Measurements from ENCODE around the gene MRPS6. TPM values are rescaled to one million over a fixed set of nuclear protein-coding genes. Genes with fewer than 3 reads are reported as not detected.

Gene MRPS6
- total and polyA plus RNA-seq, 9 donors, result 19.1 to 104 (median 46.5) TPM

GRCh38 chr21:34185026-34185750, 111.8 kb downstream of the MRPS6 start:
- Histone ChIP-seq H3K36me3 (no peaks in the 10 kb centered on the region), H3K4me3 (no peak overlapping the region), H3K4me1 (ENCODE audit: insufficient read depth) (no peaks in the 10 kb centered on the region), H3K27me3 (no peaks in the 10 kb centered on the region), H3K27ac (no peak overlapping the region), H3K9me3 (no peaks in the 10 kb centered on the region)
- 91 to 94% (median 92%) methylated on average over 15 of the region's 15 CpGs for WGBS, 3 donors
- no peak for DNase-seq
- intact Hi-C loops (cut with DNase I), result no loop called here
- no peak for TF ChIP-seq POLR2A (IDR thresholded peaks at IDR 0.05)
- no peak for TF ChIP-seq CTCF (IDR thresholded peaks at IDR 0.05)
- no peak for TF ChIP-seq EP300 (IDR thresholded peaks at IDR 0.05)

GRCh38 chr21:34186109-34186719, 112.8 kb downstream of the MRPS6 start:
- intact Hi-C loops (cut with DNase I), result no loop called here
- no peaks in the 10 kb centered on the region for H3K36me3 ChIP-seq
- no peak overlapping the region for H3K27ac ChIP-seq
- no peaks in the 10 kb centered on the region for H3K27me3 ChIP-seq
- TF ChIP-seq CTCF (IDR thresholded peaks at IDR 0.05) (no peak), POLR2A (IDR thresholded peaks at IDR 0.05) (no peak), EP300 (IDR thresholded peaks at IDR 0.05) (no peak)
- WGBS, 3 donors, result 81 to 84% (median 82%) methylated on average over 12 of the region's 12 CpGs
- no peak for DNase-seq
- H3K9me3 ChIP-seq, result no peaks in the 10 kb centered on the region
- H3K4me3 ChIP-seq, result no peak overlapping the region
- no peaks in the 10 kb centered on the region for H3K4me1 ChIP-seq (ENCODE audit: insufficient read depth)

- TF ChIP-seq EP300 (IDR thresholded peaks at IDR 0.05) (no peak), CTCF (IDR thresholded peaks at IDR 0.05) (no peak), POLR2A (IDR thresholded peaks at IDR 0.05) (no peak)
- Histone ChIP-seq H3K27ac (no peak overlapping the region), H3K36me3 (no peaks in the 10 kb centered on the region), H3K4me1 (ENCODE audit: insufficient read depth) (no peaks in the 10 kb centered on the region), H3K27me3 (no peaks in the 10 kb centered on the region), H3K4me3 (no peak overlapping the region), H3K9me3 (no peaks in the 10 kb centered on the region)
- 43 to 65% (median 54%) methylated on average over 6 of the region's 6 CpGs for WGBS, 3 donors
- intact Hi-C loops (cut with DNase I), result no loop called here
- DNase-seq, result no peak
Measured at GRCh38 chr21:34187935-34188334, 114.6 kb downstream of the MRPS6 start.

- Histone ChIP-seq H3K36me3 (no peaks in the 10 kb centered on the region), H3K9me3 (no peaks in the 10 kb centered on the region), H3K27me3 (no peaks in the 10 kb centered on the region), H3K27ac (no peak overlapping the region), H3K4me3 (no peak overlapping the region), H3K4me1 (ENCODE audit: insufficient read depth) (no peaks in the 10 kb centered on the region)
- WGBS, 3 donors, result 81 to 100% (median 82%) methylated on average over 3 of the region's 3 CpGs
- intact Hi-C loops (cut with DNase I), result no loop called here
- no peak for TF ChIP-seq POLR2A (IDR thresholded peaks at IDR 0.05)
- no peak for TF ChIP-seq CTCF (IDR thresholded peaks at IDR 0.05)
- TF ChIP-seq EP300 (IDR thresholded peaks at IDR 0.05), result no peak
- no peak for DNase-seq
Measured at GRCh38 chr21:34189506-34189905, 116.1 kb downstream of the MRPS6 start.
